GM18505 (cell line): ENCODE measurements around the gene DNMT3A.

ENCODE experiments used
- ATAC-seq: cut with Tn5 transposase; IDR thresholded peaks from one replicate; pipeline ENCODE4 v1.9.1; 2021; ENCODE audit not compliant: unreplicated experiment
- POLR2A ChIP-seq: IDR thresholded peaks from 4 replicates; pipeline ENCODE4 v1.6.1; 2011; ENCODE audit warnings: borderline replicate concordance; ENCODE audit not compliant: insufficient read depth, insufficient read length; ENCODE audit errors: extremely low read depth

DNMT3A gene

DNA sequence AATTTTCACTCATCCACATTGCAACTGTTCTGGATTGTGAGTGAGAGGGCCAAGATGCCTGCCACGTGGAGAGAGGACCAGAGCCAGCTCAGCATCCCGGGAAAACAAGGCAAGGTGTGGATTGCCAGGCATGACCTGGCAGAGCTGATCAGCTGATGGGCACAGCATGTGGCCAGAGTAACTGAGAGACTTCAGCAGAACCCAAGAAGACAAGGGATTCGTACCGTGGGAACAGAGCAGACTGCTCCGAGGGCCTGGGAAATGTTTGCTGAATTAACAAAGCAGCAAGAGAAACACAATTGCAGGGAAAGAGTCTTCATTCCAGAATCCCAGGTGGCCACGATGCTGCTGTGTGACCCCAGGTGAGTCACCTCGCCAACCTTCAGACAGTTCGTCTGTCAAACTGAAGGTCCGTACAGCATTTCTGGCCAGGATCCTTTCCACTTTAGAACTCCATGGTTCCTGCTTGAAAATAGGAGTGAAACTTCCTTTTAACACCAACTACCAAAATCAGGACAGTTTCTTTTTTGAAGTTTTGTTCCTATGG lies 147.1 kb downstream of the DNMT3A start:
- TF ChIP-seq POLR2A, result no peak

DNA sequence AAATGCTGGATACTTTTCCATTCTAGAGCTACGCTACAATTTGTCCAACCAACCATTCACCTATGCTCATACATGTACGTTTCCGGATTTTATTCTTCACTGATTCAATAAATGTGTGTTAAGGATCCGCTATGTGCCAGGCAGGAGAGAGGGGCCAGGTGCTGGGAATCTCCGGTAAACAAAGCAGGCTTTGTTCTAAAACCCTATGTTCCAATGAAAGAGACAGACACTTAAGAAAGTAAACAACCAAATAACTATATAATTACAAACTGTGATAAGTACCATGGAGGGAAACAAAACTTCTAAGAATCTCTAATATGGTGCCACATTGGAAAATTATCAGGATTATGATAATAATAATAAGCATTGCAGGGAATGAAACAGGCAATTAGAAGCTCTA lies 151.2 kb downstream of the DNMT3A start:
- ATAC-seq, result no peak
- no peak for TF ChIP-seq POLR2A

More for the DNA sequence above, 147.1 kb downstream of the DNMT3A start:
- no peak for ATAC-seq

- no peak for TF ChIP-seq POLR2A
- ATAC-seq, result no peak
Measured at GRCh38 chr2:25188405-25188804, 153.3 kb downstream of the DNMT3A start.

DNA sequence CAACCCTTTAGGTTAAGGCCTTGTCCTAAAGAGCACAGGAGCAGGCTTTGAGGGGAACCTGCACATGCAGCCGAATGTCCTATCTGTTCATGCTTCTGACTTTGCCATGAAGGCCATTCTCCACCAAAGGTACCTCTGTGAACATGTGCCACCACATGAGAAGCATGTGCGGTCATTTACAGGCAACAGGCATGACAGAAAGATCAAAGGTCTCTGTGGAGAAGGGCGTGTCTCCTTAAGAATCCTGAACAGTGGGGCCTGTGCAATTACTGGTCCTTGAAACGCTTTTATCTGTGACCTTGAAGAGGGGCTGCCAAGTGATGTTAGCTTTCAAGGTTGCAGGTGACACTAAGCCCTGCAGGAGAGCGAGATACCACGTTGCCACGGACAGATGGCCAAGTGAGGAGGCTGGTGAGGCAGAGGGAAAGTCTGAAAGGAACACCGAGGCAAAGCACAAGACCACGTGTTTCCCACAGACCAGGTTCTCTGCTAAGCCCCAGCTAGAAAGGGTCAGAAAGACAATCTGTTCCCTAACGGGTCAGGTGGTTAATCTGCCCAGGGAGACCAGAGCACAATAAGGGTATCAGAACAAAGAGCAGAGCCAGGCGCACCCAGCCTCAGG lies 153.9 kb downstream of the DNMT3A start:
- TF ChIP-seq POLR2A, result no peak
- ATAC-seq, result no peak

GRCh38 chr2:25184254-25184653 lies 157.5 kb downstream of the DNMT3A start:
- no peak for ATAC-seq
- no peak for TF ChIP-seq POLR2A

GRCh38 chr2:25178976-25179375 lies 162.7 kb downstream of the DNMT3A start:
- TF ChIP-seq POLR2A, result no peak
- no peak for ATAC-seq
